ENCODE measurements around the gene PLCD3.

PLCD3 gene

GRCh38 chr17:45086391-45086790 is 45.9 kb downstream of the PLCD3 start:
- DNase-seq (ENCODE audit: low read depth in 2 of 2, low spot score in 1 of 2): no peak

GRCh38 chr17:45081047-45081703 is 51.1 kb downstream of the PLCD3 start:
- no peak for DNase-seq (ENCODE audit: low read depth in 2 of 2, low spot score in 1 of 2)

GRCh38 chr17:45077643-45078042 is 54.7 kb downstream of the PLCD3 start:
- DNase-seq (ENCODE audit: low read depth in 2 of 2, low spot score in 1 of 2): no peak

GRCh38 chr17:45073414-45074070 is 58.8 kb downstream of the PLCD3 start:
- no peak for DNase-seq (ENCODE audit: low read depth in 2 of 2, low spot score in 1 of 2)

- no peak for DNase-seq (ENCODE audit: low read depth in 2 of 2, low spot score in 1 of 2)
Measured at GRCh38 chr17:45070809-45071208, 61.5 kb downstream of the PLCD3 start.

GRCh38 chr17:45070001-45070400 is 62.3 kb downstream of the PLCD3 start:
- DNase-seq (ENCODE audit: low read depth in 2 of 2, low spot score in 1 of 2): no peak

- no peak for DNase-seq (ENCODE audit: low read depth in 2 of 2, low spot score in 1 of 2)
Measured at GRCh38 chr17:45067637-45068036, 64.7 kb downstream of the PLCD3 start.

- DNase-seq (ENCODE audit: low read depth in 2 of 2, low spot score in 1 of 2): no peak
Measured at GRCh38 chr17:45063198-45063597, 69.1 kb downstream of the PLCD3 start.

- no peak for DNase-seq (ENCODE audit: low read depth in 2 of 2, low spot score in 1 of 2)
Measured at GRCh38 chr17:45061606-45062205, 70.6 kb downstream of the PLCD3 start.

GRCh38 chr17:45060797-45061605 is 71.3 kb downstream of the PLCD3 start, which contains the start of gene NMT1:
Gene NMT1, plus strand, starts transcription at chr17:45061317. Its CDS starts 13 bp downstream, at chr17:45061330.
- peak; percentile 77 to 88 for DNase-seq (ENCODE audit: low read depth in 2 of 2, low spot score in 1 of 2)

- no peak for DNase-seq (ENCODE audit: low read depth in 2 of 2, low spot score in 1 of 2)
Measured at GRCh38 chr17:45060382-45060796, 71.9 kb downstream of the PLCD3 start.

Measured in stimulated activated CD8-positive, alpha-beta memory T cell treated with anti-CD3 and anti-CD28 coated beads, Interleukin-4, amount 100 ng/mL, for 1 hour (primary cell).